MG63 (cell line): ENCODE results near the gene ZNF814. TPM values are rescaled to one million over a fixed set of nuclear protein-coding genes. Genes with fewer than 3 reads are reported as not detected.
"Not testable (repeated sequence)": the region's sequence is repeated elsewhere in the genome, so short reads cannot be mapped to it uniquely, and the experiment has no call there.

ENCODE experiments used
- DNase-seq: peaks from one replicate; pipeline ENCODE4 v3.0.0-alpha.2; 2020
- H3K27me3 ChIP-seq: fragments of 250-450 bp; sonication (Bioruptor Pico); 2 replicates; pipeline ENCODE4 v1.5.1; 2020; ENCODE audit warnings: mild to moderate bottlenecking, moderate library complexity
- H3K36me3 ChIP-seq: fragments of 250-450 bp; sonication (Bioruptor Pico); 2 replicates; pipeline ENCODE4 v1.5.1; 2020; ENCODE audit warnings: mild to moderate bottlenecking, moderate library complexity
- H3K4me3 ChIP-seq: fragments of 250-450 bp; sonication (Bioruptor Pico); 2 replicates; pipeline ENCODE4 v1.5.1; 2020; ENCODE audit warnings: mild to moderate bottlenecking, moderate library complexity
- H3K9me3 ChIP-seq: fragments of 250-450 bp; sonication (Bioruptor Pico); 2 replicates; pipeline ENCODE4 v1.5.1; 2020; ENCODE audit warnings: mild to moderate bottlenecking, moderate library complexity
- total RNA-seq: library from RNA; depleted of rRNA; stranded (reverse); fragments of >200 nt; shearing (Covaris generic); gene quantifications from 2 replicates; pipeline ENCODE4 v1.2.3, GENCODE V29; 2014; ENCODE audit warnings: low replicate concordance

The ZNF814 gene
- total RNA-seq, 1 experiment from 2014 or later: 0.56 TPM

DNA sequence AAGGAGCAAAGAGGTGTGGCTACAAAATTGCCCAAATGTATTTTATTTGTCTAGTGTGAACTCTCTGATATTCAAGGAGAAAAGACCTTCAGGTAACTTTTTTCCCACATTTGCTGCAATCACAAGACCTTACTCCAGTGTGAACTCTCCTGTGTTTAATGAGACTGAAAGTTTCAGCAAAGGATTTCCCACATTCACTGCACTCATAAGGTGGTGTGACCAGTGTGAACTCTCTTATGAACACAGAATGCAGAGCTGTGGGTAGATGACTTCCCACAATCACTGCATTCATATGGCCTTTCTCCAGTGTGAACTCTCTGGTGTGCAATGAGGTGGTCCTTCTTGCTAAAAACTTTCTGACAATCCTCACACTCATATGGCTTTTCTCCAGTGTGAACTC, 16.4 kb downstream of the ZNF814 start:
- DNase-seq: no peak
- Histone ChIP-seq H3K4me3 (no peak overlapping the region), H3K27me3 (no peaks in the 10 kb centered on the region), H3K9me3 (peaks cover 60% of the 10 kb centered on the region), H3K36me3 (peaks cover 18% of the 10 kb centered on the region)

GRCh38 chr19:57870225-57870624, 18.6 kb downstream of the ZNF814 start:
- Histone ChIP-seq H3K27me3 (no peaks in the 10 kb centered on the region), H3K4me3 (no peak overlapping the region), H3K9me3 (peaks cover 66% of the 10 kb centered on the region), H3K36me3 (peaks cover 41% of the 10 kb centered on the region)
- no peak for DNase-seq

DNA sequence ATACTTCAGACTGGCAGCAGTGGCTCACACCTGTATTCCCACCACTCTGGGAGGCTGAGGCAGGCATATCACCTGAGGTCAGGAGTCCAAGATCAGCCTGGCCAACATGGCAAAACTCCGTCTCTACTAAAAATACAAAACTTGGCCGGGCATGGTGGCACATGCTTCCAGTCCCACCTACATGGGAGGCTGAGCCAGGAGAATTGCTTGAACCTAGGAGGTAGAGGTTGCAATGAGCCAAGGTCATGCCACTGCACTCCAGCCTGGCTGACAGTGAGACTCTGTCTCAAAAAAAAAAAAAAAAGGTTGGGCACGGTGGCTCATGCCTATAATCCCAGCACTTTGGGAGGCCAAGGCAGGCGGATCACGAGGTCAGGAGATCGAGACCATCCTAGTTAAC, 19.2 kb downstream of the ZNF814 start:
- peaks cover 68% of the 10 kb centered on the region for H3K9me3 ChIP-seq
- not testable (repeated sequence) for H3K27me3 ChIP-seq, DNase-seq, H3K4me3 ChIP-seq
- peaks cover 46% of the 10 kb centered on the region for H3K36me3 ChIP-seq

DNA sequence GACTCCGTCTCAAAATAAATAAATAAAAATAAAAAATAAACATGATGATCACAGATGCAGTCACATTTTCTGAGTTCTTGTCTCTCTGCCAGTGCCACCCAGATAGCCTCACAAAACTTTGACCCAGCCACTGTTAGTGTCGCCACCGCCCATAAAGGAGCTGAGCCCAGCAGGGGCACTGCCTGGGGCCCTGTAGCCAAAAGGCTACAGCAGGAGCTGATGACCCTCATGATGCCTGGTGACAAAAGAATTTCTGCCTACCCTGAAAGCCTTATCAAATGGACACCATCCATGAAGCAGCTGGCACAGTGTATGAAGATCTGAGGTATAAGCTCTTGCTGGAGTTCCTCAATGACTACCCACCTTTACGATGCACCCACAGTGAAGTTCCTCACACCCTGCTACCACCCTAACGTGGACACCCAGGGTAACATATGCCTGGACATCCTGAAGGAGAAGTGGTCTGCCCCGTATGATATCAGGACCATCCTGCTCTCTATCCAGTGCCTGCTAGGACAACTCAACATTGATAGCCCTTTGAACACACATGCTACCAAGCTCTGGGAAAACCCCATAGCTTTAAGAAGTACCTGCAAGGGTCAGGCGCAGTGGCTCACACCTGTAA, 20.9 kb downstream of the ZNF814 start:
- Histone ChIP-seq H3K27me3 (no peaks in the 10 kb centered on the region), H3K36me3 (peaks cover 60% of the 10 kb centered on the region), H3K4me3 (no peak overlapping the region), H3K9me3 (peaks cover 66% of the 10 kb centered on the region)
- DNase-seq: no peak

DNA sequence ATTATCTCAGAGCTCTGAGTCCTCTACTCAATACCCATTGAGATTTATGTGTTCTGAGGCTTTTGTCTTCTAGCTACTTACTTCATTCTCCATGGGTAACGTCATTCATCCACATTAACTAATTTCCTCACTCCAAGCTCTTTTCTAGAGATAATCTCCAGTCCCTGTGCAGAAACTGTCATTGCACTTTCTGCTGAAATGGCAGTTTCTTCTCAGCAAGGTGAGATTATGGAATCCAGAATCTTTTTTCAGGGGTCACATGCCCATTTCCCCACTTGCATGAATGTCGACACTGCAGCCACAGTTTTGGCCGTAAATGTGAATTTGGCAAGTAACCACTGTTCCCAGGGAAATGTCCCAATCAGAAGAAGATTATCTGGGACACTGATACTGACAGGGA, 26.5 kb downstream of the ZNF814 start:
- H3K4me3 ChIP-seq, DNase-seq, H3K27me3 ChIP-seq: not testable (repeated sequence)
- Histone ChIP-seq H3K36me3 (peaks cover 88% of the 10 kb centered on the region), H3K9me3 (peaks cover 47% of the 10 kb centered on the region)

- H3K4me3 ChIP-seq, H3K27me3 ChIP-seq, DNase-seq: not testable (repeated sequence)
- H3K9me3 ChIP-seq: peaks cover 11% of the 10 kb centered on the region
- H3K36me3 ChIP-seq: peaks cover 74% of the 10 kb centered on the region
Observed at GRCh38 chr19:57854117-57854516, 34.7 kb downstream of the ZNF814 start.

DNA sequence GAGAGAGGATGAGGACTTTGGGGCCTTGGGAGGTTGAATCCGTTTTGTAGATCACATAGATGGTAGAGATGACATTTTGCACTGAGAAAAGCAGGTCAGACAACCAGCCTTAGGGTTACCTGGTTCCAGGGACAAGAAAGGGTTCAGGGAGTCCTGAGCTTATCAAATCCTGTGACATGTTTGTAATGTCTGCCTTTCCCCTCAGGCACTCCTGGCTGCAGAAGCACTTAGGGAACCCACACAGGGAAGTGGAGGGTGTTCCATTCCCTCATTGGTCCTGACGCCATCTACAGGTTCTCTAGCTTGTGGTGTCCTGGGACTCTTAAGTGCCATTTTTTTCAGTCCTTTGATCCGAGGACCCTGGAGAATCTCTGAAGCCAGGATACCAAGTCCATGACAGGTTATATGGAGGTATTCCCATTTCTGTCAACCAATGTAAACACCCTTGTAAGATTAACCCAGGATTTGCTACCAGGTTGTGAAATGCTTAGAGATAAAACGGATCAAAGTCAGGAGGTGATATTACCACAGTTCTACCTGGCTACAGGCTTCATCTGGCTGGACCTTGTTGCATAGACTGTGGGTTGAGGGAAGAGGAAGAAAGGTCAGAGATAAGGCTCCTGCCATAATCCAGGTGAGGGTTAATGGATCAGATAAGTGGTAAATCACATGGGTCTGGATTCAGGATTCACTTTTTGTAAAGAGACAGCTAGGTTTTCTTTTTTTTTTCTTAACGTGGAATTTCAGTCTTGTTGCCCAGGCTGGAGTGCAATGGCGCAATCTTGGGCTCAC, 36.8 kb downstream of the ZNF814 start:
- H3K27me3 ChIP-seq, DNase-seq, H3K4me3 ChIP-seq: not testable (repeated sequence)
- Histone ChIP-seq H3K36me3 (peaks cover 77% of the 10 kb centered on the region), H3K9me3 (peaks cover 10% of the 10 kb centered on the region)

DNA sequence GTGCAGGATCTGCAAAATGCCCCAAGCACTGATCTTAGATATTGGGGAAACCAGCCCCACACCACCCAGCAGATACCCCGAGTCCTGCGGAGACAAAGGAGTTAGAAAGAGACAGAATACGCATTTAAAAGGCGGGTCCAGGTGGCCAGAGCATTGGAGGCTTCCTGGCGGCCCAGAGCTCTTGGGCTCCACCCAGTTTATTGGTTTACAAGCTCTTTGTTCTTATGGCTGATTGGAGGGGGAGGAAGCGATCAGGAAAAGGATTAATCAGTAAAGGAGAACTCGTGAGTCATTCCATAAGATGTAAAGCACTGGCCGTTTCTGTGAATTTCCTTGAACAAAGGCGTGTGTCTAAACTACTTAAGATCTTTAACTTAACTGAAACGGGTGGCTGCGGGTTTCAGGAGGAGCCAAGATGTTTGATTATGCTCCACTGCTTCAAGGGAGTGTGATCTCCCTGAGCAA, 38.3 kb downstream of the ZNF814 start:
- Histone ChIP-seq H3K9me3 (peaks cover 8% of the 10 kb centered on the region), H3K4me3 (no peak overlapping the region), H3K27me3 (no peaks in the 10 kb centered on the region), H3K36me3 (peaks cover 79% of the 10 kb centered on the region)
- DNase-seq: no peak

DNA sequence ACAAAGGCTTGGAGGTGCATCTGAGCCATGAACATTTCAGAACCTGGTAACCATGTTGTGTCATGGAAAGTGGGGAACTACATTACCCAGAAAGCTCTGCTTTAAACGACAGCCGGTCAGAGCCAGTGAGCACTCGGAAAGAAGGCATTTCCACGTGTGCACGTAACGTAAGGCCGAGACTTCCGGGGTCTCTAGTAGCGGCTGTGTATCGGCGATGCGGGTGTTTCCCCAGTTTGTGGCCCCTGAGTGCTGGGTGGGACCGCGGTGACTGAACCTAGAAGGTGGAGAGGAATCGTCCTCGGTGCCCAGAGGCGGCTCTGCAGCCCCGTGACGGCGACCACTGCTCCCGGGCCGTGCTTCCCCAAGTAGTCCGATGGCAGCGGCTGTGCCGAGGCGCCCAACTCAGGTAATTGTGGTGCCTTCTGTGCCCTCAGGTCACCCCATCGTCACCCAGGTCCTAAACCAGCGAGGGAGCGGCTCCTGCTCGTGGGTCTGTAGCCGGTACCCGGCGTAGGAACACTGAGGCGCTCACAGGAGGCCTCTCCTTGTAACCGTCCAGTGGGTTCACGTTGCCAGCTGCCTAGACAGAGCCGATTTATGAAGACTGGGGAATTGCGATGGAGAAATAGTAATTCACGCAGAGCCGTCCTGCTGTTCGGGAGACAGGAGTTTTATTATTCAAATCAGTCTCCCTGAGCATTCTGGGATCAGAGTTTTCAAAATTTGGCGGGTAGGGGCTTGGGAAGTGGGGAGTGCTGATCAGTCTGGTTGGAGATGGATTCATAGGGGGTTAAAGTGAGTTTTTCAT, 39.0 kb downstream of the ZNF814 start, which contains the start of gene ZNF587:
TSS of gene ZNF587 (plus strand) at position 194 of the 808 bp plus-strand sequence. CDS start at position 374, 180 bp downstream.
- not testable (repeated sequence) for H3K9me3 ChIP-seq, H3K4me3 ChIP-seq, H3K27me3 ChIP-seq, DNase-seq
- H3K36me3 ChIP-seq: peaks cover 81% of the 10 kb centered on the region

DNA sequence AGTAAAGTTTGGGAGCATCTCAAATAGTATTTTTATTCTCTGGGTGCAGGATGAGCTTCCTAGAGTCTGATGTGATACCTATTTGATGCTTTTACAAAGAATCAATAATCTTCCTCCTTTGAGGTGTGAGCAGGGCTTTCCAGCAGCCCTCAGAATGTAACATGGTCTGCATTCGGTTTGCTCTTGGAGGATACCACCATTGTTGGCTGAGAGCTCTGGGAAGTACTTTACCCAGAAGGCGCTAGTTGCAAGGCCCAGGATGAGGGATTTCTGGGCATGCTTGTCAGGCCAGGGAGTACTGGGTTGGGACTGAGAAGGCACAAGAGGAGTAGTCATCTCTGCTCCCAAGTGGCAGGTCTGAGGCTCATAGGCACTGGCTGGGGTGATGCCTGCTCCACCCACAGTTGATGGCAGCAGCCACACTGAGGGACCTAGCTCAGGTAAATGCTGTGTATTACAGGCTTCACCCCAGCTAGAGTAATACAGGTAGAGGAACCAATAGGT, 39.6 kb downstream of the ZNF814 start:
- not testable (repeated sequence) for DNase-seq, H3K27me3 ChIP-seq, H3K4me3 ChIP-seq, H3K9me3 ChIP-seq
- peaks cover 85% of the 10 kb centered on the region for H3K36me3 ChIP-seq

DNA sequence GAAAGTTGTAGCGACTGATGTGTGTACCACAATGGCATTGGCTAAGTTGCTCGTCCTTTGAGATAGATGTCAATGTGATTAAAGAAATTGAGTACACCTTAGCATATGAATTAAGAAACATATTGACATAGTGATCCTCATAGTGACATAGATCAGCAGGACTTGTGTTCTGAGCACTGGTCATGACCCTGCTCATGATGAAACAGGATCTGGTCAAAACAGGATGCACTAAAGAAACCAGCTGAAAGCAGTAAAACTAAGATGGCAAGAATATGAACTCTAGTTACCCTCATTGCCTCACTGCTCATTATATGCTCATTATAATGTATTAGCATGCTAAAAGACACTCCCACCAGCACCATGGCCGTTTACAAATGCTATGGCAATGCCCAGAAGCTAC, 41.7 kb downstream of the ZNF814 start:
- not testable (repeated sequence) for DNase-seq

DNA sequence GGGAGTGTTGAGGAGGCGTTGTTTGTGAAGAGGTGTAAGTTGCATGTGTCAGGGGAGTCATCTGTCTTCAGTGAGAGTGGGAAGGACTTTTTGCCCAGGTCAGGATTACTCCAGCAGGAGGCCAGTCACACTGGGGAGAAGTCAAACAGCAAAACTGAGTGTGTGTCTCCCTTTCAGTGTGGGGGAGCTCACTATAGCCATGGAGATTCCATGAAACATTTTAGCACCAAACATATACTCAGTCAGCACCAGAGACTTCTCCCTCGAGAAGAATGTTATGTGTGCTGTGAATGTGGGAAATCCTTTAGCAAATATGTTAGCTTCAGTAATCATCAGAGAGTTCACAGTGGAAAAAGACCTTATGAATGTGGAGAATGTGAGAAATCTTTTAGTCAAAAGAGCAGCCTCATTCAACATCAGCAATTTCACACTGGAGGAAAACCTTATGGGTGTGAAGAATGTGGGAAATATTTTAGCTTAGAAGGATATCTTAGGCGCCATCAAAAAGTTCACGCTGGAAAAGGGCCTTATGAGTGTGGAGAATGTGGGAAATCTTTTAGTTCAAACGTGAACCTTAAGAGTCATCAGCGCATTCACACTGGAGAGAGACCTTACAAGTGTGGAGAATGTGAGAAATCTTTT, 47.6 kb downstream of the ZNF814 start:
- peaks cover 2% of the 10 kb centered on the region; the same call in 1 of the 2 replicates for H3K9me3 ChIP-seq
- no peaks in the 10 kb centered on the region for H3K27me3 ChIP-seq
- DNase-seq: no peak
- peaks cover 80% of the 10 kb centered on the region for H3K36me3 ChIP-seq
- H3K4me3 ChIP-seq: no peak overlapping the region

More for the DNA sequence above, 41.7 kb downstream of the ZNF814 start:
- not testable (repeated sequence) for H3K27me3 ChIP-seq, H3K9me3 ChIP-seq, H3K4me3 ChIP-seq
- H3K36me3 ChIP-seq: peaks cover 87% of the 10 kb centered on the region

- H3K9me3 ChIP-seq, DNase-seq, H3K27me3 ChIP-seq: not testable (repeated sequence)
Observed at GRCh38 chr19:57838622-57839191, 50.1 kb downstream of the ZNF814 start.

GRCh38 chr19:57836991-57837390, 51.8 kb downstream of the ZNF814 start:
- H3K27me3 ChIP-seq, H3K4me3 ChIP-seq, DNase-seq, H3K9me3 ChIP-seq: not testable (repeated sequence)
- peaks cover 45% of the 10 kb centered on the region for H3K36me3 ChIP-seq

More at GRCh38 chr19:57838622-57839191, 50.1 kb downstream of the ZNF814 start:
- H3K4me3 ChIP-seq: not testable (repeated sequence)
- H3K36me3 ChIP-seq: peaks cover 56% of the 10 kb centered on the region

- H3K9me3 ChIP-seq: no peaks in the 10 kb centered on the region
- DNase-seq: peak; percentile 17
- H3K27me3 ChIP-seq: no peaks in the 10 kb centered on the region
- no peak within 1 kb of the TSS for H3K4me3 ChIP-seq
- H3K36me3 ChIP-seq: peaks cover 68% of the 10 kb centered on the region
Observed at GRCh38 chr19:57830071-57830602, 58.7 kb downstream of the ZNF814 start, which contains the start of gene ZNF587B. TSS of gene ZNF587B (plus strand) at chr19:57830299. CDS start at chr19:57830529, 230 bp downstream.

- Histone ChIP-seq H3K36me3 (peaks cover 75% of the 10 kb centered on the region), H3K27me3 (no peaks in the 10 kb centered on the region), H3K9me3 (no peaks in the 10 kb centered on the region), H3K4me3 (no peak overlapping the region)
- DNase-seq: no peak
Observed at GRCh38 chr19:57829316-57829715, 59.5 kb downstream of the ZNF814 start.
